ENCODE results near the gene ZFP36L1.
A peak's percentile ranks its signal among the peaks of the same experiment; 100 is the strongest.

DNA sequence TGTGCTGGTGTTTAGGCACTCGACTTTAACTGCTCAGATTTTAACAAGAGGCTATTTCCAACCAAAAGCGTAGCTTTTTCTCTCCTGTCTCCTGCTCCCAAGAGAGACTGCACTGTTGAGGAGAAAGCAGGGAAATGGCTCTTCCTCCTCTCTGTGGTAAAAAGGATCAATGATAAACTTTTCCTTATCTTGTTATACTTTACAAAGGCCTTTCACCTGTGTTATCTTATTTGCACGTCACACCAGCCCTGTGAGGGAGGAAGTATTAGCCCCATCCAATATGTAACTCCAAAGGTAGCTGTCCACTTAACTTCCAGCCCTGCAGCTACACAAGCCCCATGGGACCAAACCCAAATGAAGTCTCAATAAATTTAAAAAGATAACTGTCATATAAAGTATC is 32.9 kb upstream of the ZFP36L1 start:
- TF ChIP-seq, protein P1, sequence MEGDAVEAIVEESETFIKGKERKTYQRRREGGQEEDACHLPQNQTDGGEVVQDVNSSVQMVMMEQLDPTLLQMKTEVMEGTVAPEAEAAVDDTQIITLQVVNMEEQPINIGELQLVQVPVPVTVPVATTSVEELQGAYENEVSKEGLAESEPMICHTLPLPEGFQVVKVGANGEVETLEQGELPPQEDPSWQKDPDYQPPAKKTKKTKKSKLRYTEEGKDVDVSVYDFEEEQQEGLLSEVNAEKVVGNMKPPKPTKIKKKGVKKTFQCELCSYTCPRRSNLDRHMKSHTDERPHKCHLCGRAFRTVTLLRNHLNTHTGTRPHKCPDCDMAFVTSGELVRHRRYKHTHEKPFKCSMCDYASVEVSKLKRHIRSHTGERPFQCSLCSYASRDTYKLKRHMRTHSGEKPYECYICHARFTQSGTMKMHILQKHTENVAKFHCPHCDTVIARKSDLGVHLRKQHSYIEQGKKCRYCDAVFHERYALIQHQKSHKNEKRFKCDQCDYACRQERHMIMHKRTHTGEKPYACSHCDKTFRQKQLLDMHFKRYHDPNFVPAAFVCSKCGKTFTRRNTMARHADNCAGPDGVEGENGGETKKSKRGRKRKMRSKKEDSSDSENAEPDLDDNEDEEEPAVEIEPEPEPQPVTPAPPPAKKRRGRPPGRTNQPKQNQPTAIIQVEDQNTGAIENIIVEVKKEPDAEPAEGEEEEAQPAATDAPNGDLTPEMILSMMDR (IDR thresholded peaks at IDR 0.05): peak in 1 of 6 experiments; percentile 1
- no peak for TF ChIP-seq POLR2A (IDR thresholded peaks at IDR 0.05)

Measured in Peyer's patch (tissue), 4 donors.